Muscle layer of colon (tissue), 2 donors: ENCODE results near the gene ETFRF1.

Experiments
- H3K27ac ChIP-seq: one replicate; pipeline ENCODE4 v1.7.0; 2013; ENCODE audit warnings: low read depth, mild to moderate bottlenecking, low read length, moderate library complexity
- H3K27me3 ChIP-seq, 2 donors: one replicate each; pipeline ENCODE4 v1.7.0; 2013; ENCODE audit warnings: low read length in 2 of 2, mild to moderate bottlenecking in 2 of 2; ENCODE audit not compliant: insufficient read depth in 2 of 2, control insufficient read depth in 1 of 2
- H3K36me3 ChIP-seq: one replicate; pipeline ENCODE4 v1.7.0; 2013; ENCODE audit warnings: mild to moderate bottlenecking, low read length; ENCODE audit not compliant: insufficient read depth
- H3K4me1 ChIP-seq: one replicate; pipeline ENCODE4 v1.7.0; 2013; ENCODE audit warnings: mild to moderate bottlenecking, low read length; ENCODE audit not compliant: insufficient read depth
- H3K4me3 ChIP-seq, 2 donors: one replicate each; pipeline ENCODE4 v1.7.0; 2013; ENCODE audit warnings: low read length in 2 of 2, low read depth in 1 of 2, mild to moderate bottlenecking in 1 of 2, moderate library complexity in 1 of 2
- H3K9ac ChIP-seq: one replicate; pipeline ENCODE4 v1.7.0; 2013; ENCODE audit warnings: low read length
- H3K9me3 ChIP-seq: one replicate; pipeline ENCODE4 v1.7.0; 2013; ENCODE audit warnings: mild to moderate bottlenecking, low read length
- donor health status: abdominal sarcoma.
- donor health status: Adenocarcinoma of cecum.

ETFRF1 gene

GRCh38 chr12:25187781-25188180 lies 7.3 kb upstream of the ETFRF1 start:
- Histone ChIP-seq H3K4me3 (no peak overlapping the region), H3K36me3 (no peaks in the 10 kb centered on the region), H3K27me3 (no peaks in the 10 kb centered on the region), H3K4me1 (no peaks in the 10 kb centered on the region), H3K9ac (no peak overlapping the region), H3K9me3 (no peaks in the 10 kb centered on the region), H3K27ac (no peak overlapping the region)

- Histone ChIP-seq H3K9me3 (no peaks in the 10 kb centered on the region), H3K4me1 (peaks cover 7% of the 10 kb centered on the region), H3K9ac (no peak overlapping the region), H3K36me3 (no peaks in the 10 kb centered on the region), H3K27ac (no peak overlapping the region), H3K4me3 (no peak overlapping the region), H3K27me3 (no peaks in the 10 kb centered on the region)
These were observed 5.4 kb upstream of the ETFRF1 start for GRCh38 chr12:25189656-25190055.

GRCh38 chr12:25190793-25191192 lies 4.2 kb upstream of the ETFRF1 start:
- Histone ChIP-seq H3K9me3 (no peaks in the 10 kb centered on the region), H3K4me3 (no peak overlapping the region), H3K36me3 (no peaks in the 10 kb centered on the region), H3K27ac (no peak overlapping the region), H3K4me1 (peaks cover 9% of the 10 kb centered on the region), H3K27me3 (no peaks in the 10 kb centered on the region), H3K9ac (no peak overlapping the region)

- Histone ChIP-seq H3K27ac (peak overlapping the region; percentile 90), H3K9ac (no peak overlapping the region)
These were observed 823 bp upstream of the ETFRF1 start for GRCh38 chr12:25194214-25194613.

GRCh38 chr12:25194722-25195055 lies 348 bp upstream of the ETFRF1 start:
- Histone ChIP-seq H3K27me3 (no peaks in the 10 kb centered on the region), H3K27ac (peak overlapping the region; percentile 90), H3K4me3 (peak overlapping the region; percentile 62 to 92), H3K9ac (peak overlapping the region; percentile 69), H3K36me3 (peaks cover 3% of the 10 kb centered on the region), H3K9me3 (no peaks in the 10 kb centered on the region), H3K4me1 (peaks cover 18% of the 10 kb centered on the region)

More at GRCh38 chr12:25194214-25194613, 823 bp upstream of the ETFRF1 start:
- Histone ChIP-seq H3K36me3 (peaks cover 3% of the 10 kb centered on the region), H3K4me3 (peak overlapping the region in 1 of 2 donors; percentile 92), H3K27me3 (no peaks in the 10 kb centered on the region), H3K4me1 (peaks cover 18% of the 10 kb centered on the region), H3K9me3 (no peaks in the 10 kb centered on the region)

GRCh38 chr12:25197608-25198007 lies 2.6 kb downstream of the ETFRF1 start:
- peaks cover 3% of the 10 kb centered on the region for H3K36me3 ChIP-seq
- no peaks in the 10 kb centered on the region for H3K27me3 ChIP-seq
- no peak overlapping the region for H3K9ac ChIP-seq
- no peak overlapping the region for H3K27ac ChIP-seq
- peaks cover 18% of the 10 kb centered on the region for H3K4me1 ChIP-seq
- H3K4me3 ChIP-seq: no peak overlapping the region
- no peaks in the 10 kb centered on the region for H3K9me3 ChIP-seq

- H3K9me3 ChIP-seq: no peaks in the 10 kb centered on the region
- no peak overlapping the region for H3K9ac ChIP-seq
- H3K4me3 ChIP-seq: no peak overlapping the region
- H3K4me1 ChIP-seq: peaks cover 9% of the 10 kb centered on the region
- no peaks in the 10 kb centered on the region for H3K27me3 ChIP-seq
- no peak overlapping the region for H3K27ac ChIP-seq
- H3K36me3 ChIP-seq: peaks cover 3% of the 10 kb centered on the region
These were observed 5.7 kb downstream of the ETFRF1 start for GRCh38 chr12:25200703-25201102.

- H3K9ac ChIP-seq: no peak overlapping the region
- H3K36me3 ChIP-seq: peaks cover 3% of the 10 kb centered on the region
- no peaks in the 10 kb centered on the region for H3K4me1 ChIP-seq
- no peaks in the 10 kb centered on the region for H3K9me3 ChIP-seq
- no peak overlapping the region for H3K27ac ChIP-seq
- no peak overlapping the region for H3K4me3 ChIP-seq
- no peaks in the 10 kb centered on the region for H3K27me3 ChIP-seq
These were observed 7.1 kb downstream of the ETFRF1 start for GRCh38 chr12:25202137-25202536.

GRCh38 chr12:25207411-25207810 lies 12.4 kb downstream of the ETFRF1 start:
- Histone ChIP-seq H3K36me3 (peaks cover 11% of the 10 kb centered on the region), H3K4me3 (no peak overlapping the region)

GRCh38 chr12:25207846-25208245 lies 12.8 kb downstream of the ETFRF1 start:
- Histone ChIP-seq H3K9ac (no peak overlapping the region), H3K27ac (no peak overlapping the region), H3K9me3 (no peaks in the 10 kb centered on the region), H3K4me3 (no peak overlapping the region), H3K36me3 (peaks cover 11% of the 10 kb centered on the region), H3K27me3 (no peaks in the 10 kb centered on the region), H3K4me1 (no peaks in the 10 kb centered on the region)

More at GRCh38 chr12:25207411-25207810, 12.4 kb downstream of the ETFRF1 start:
- Histone ChIP-seq H3K9ac (no peak overlapping the region), H3K27me3 (no peaks in the 10 kb centered on the region), H3K4me1 (no peaks in the 10 kb centered on the region), H3K27ac (no peak overlapping the region), H3K9me3 (no peaks in the 10 kb centered on the region)

GRCh38 chr12:25208554-25208953 lies 13.5 kb downstream of the ETFRF1 start:
- H3K27me3 ChIP-seq: no peaks in the 10 kb centered on the region
- H3K36me3 ChIP-seq: peaks cover 11% of the 10 kb centered on the region
- no peak overlapping the region for H3K9ac ChIP-seq
- H3K4me1 ChIP-seq: no peaks in the 10 kb centered on the region
- no peaks in the 10 kb centered on the region for H3K9me3 ChIP-seq
- no peak overlapping the region for H3K4me3 ChIP-seq
- no peak overlapping the region for H3K27ac ChIP-seq

GRCh38 chr12:25213338-25213737 lies 18.3 kb downstream of the ETFRF1 start:
- H3K4me1 ChIP-seq: no peaks in the 10 kb centered on the region
- peaks cover 11% of the 10 kb centered on the region for H3K36me3 ChIP-seq
- no peak overlapping the region for H3K4me3 ChIP-seq
- H3K9me3 ChIP-seq: no peaks in the 10 kb centered on the region
- no peak overlapping the region for H3K9ac ChIP-seq
- H3K27me3 ChIP-seq: no peaks in the 10 kb centered on the region
- H3K27ac ChIP-seq: no peak overlapping the region
